Neutrophil (primary cell): Measurements from ENCODE around the gene VRK2.

Source experiments
- H3K27ac ChIP-seq: fragments of 200-600 bp; sonication (generic); 2 replicates; pipeline ENCODE4 v1.5.1; 2016; ENCODE audit warnings: mild to moderate bottlenecking, moderate library complexity
- H3K27me3 ChIP-seq: fragments of 200-600 bp; sonication (generic); 2 replicates; pipeline ENCODE4 v1.6.0; 2016; ENCODE audit warnings: mild to moderate bottlenecking
- H3K36me3 ChIP-seq: fragments of 200-600 bp; sonication (generic); 2 replicates; pipeline ENCODE4 v1.5.1; 2017
- H3K4me1 ChIP-seq, 2 experiments: fragments of 200-600 bp in 1 of 2; sonication (generic) in 1 of 2; 1 replicate in 1 of 2; 2 replicates in 1 of 2; pipeline versions ENCODE4 v1.5.1 to v1.6.1; 2013 to 2016; ENCODE audit warnings: low read depth in 1 of 2, low read length in 1 of 2, mild to moderate bottlenecking in 1 of 2, moderate library complexity in 1 of 2; ENCODE audit not compliant: control insufficient read depth in 1 of 2, insufficient read depth in 1 of 2
- H3K4me3 ChIP-seq, 2 experiments: fragments of 200-600 bp in 1 of 2; sonication (generic) in 1 of 2; 1 replicate in 1 of 2; 2 replicates in 1 of 2; pipeline ENCODE4 v1.5.1; 2013 to 2016; ENCODE audit warnings: low read depth in 1 of 2, low read length in 1 of 2, mild to moderate bottlenecking in 1 of 2, moderate library complexity in 1 of 2
- H3K9me3 ChIP-seq: fragments of 200-600 bp; sonication (generic); 2 replicates; pipeline ENCODE4 v1.5.1; 2016
- CTCF ChIP-seq: fragments of 200-600 bp; sonication (generic); IDR thresholded peaks from 2 replicates; pipeline ENCODE4 v1.5.1; 2016; ENCODE audit warnings: antibody characterized with exemption

Gene VRK2

GRCh38 chr2:58025150-58025933 is 21.3 kb upstream of the VRK2 start:
- H3K4me3 ChIP-seq: no peak overlapping the region
- no peak for TF ChIP-seq CTCF
- H3K27me3 ChIP-seq: no peaks in the 10 kb centered on the region
- H3K27ac ChIP-seq: no peak overlapping the region
- no peaks in the 10 kb centered on the region for H3K36me3 ChIP-seq
- no peaks in the 10 kb centered on the region for H3K9me3 ChIP-seq
- H3K4me1 ChIP-seq: no peaks in the 10 kb centered on the region

- H3K27ac ChIP-seq: no peak overlapping the region
- H3K27me3 ChIP-seq: no peaks in the 10 kb centered on the region
- no peaks in the 10 kb centered on the region for H3K9me3 ChIP-seq
- no peak for TF ChIP-seq CTCF
- no peak overlapping the region for H3K4me3 ChIP-seq
- H3K4me1 ChIP-seq: no peaks in the 10 kb centered on the region
- no peaks in the 10 kb centered on the region for H3K36me3 ChIP-seq
Observed at GRCh38 chr2:58027029-58027428, 19.6 kb upstream of the VRK2 start.

- no peak overlapping the region for H3K4me3 ChIP-seq
- H3K27ac ChIP-seq: no peak overlapping the region
- no peaks in the 10 kb centered on the region for H3K9me3 ChIP-seq
- H3K4me1 ChIP-seq: no peaks in the 10 kb centered on the region
- H3K27me3 ChIP-seq: no peaks in the 10 kb centered on the region
- H3K36me3 ChIP-seq: no peaks in the 10 kb centered on the region
- no peak for TF ChIP-seq CTCF
Observed at GRCh38 chr2:58030771-58031170, 15.8 kb upstream of the VRK2 start.

GRCh38 chr2:58032016-58032763 is 14.4 kb upstream of the VRK2 start:
- H3K36me3 ChIP-seq: no peaks in the 10 kb centered on the region
- TF ChIP-seq CTCF: no peak
- H3K4me1 ChIP-seq: no peaks in the 10 kb centered on the region
- no peaks in the 10 kb centered on the region for H3K27me3 ChIP-seq
- no peak overlapping the region for H3K27ac ChIP-seq
- H3K4me3 ChIP-seq: no peak overlapping the region
- no peaks in the 10 kb centered on the region for H3K9me3 ChIP-seq

GRCh38 chr2:58032764-58033080 is 13.9 kb upstream of the VRK2 start:
- Histone ChIP-seq H3K4me3 (no peak overlapping the region), H3K27ac (no peak overlapping the region), H3K9me3 (no peaks in the 10 kb centered on the region), H3K4me1 (no peaks in the 10 kb centered on the region), H3K36me3 (no peaks in the 10 kb centered on the region), H3K27me3 (no peaks in the 10 kb centered on the region)
- no peak for TF ChIP-seq CTCF
